HepG2 (cell line): ENCODE measurements around the gene CCDC83. TPM values are rescaled to one million over a fixed set of nuclear protein-coding genes. Genes with fewer than 3 reads are reported as not detected.
A peak's percentile ranks its signal among the peaks of the same experiment; 100 is the strongest.
"Not testable (repeated sequence)": the region's sequence is repeated elsewhere in the genome, so short reads cannot be mapped to it uniquely, and the experiment has no call there.

ENCODE experiments used
- ATAC-seq: fragments of 200-7000 bp; cut with Tn5 transposase; 3 replicates; pipeline ENCODE4 v1.9.1; 2020; ENCODE audit warnings: mild to moderate bottlenecking, moderate library complexity
- BruUV-seq: library from RNA; stranded (reverse); fragments of 400-500 nt; replicated peaks from 2 replicates; lab custom pipeline; 2021; lab: Mats Ljungman, UMichigan
- CTCF ChIA-PET: fragments of 300-600 bp; formaldehyde crosslinking; extraction: SDS; loops from one replicate; lab custom pipeline; 2021; ENCODE audit warnings: low total read pairs, inconsistent platforms, low intra/inter-chr PET ratio; lab: Yijun Ruan, JAX
- POLR2A ChIA-PET: fragments of 350-600 bp; sonication (Branson Sonifier 250); formaldehyde crosslinking; loops from one replicate; lab custom pipeline; 2020; ENCODE audit warnings: antibody characterized with exemption, inconsistent platforms; lab: Yijun Ruan, JAX
- DNase-seq: peaks from one replicate; pipeline ENCODE4 v3.0.0-alpha.2; 2015; ENCODE audit warnings: low spot score
- FAIRE-seq: peaks from 3 replicates; lab custom pipeline; 2011; peaks lifted over from hg19 to GRCh38; lab: Jason Lieb, UNC
- H2AFZ ChIP-seq: one replicate; pipeline ENCODE4 v1.6.1; 2011; ENCODE audit warnings: low read length, inconsistent platforms
- H3K27ac ChIP-seq: fragments of 300-600 bp; 3 replicates; pipeline ENCODE4 v1.8.0; 2011; ENCODE audit warnings: mixed run types, mild to moderate bottlenecking, mixed read lengths, low read length, inconsistent platforms; ENCODE audit not compliant: insufficient read depth; ENCODE audit errors: extremely low read length
- H3K27me3 ChIP-seq, 2 experiments: fragments of 200-600 bp in 1 of 2; 2 replicates in 1 of 2; 3 replicates in 1 of 2; pipeline versions ENCODE4 v1.6.0 to v1.8.0; 2011; ENCODE audit warnings: low read length in 2 of 2, mild to moderate bottlenecking in 2 of 2, moderate library complexity in 2 of 2, inconsistent platforms in 1 of 2; ENCODE audit not compliant: insufficient read depth in 2 of 2, control insufficient read depth in 1 of 2
- H3K36me3 ChIP-seq, 2 experiments: fragments of 200-600 bp in 1 of 2; replicated peaks in 1 of 2; 2 replicates in 1 of 2; 3 replicates in 1 of 2; pipeline versions ENCODE4 v1.5.1 to v1.8.0; 2011; ENCODE audit warnings: low read length in 2 of 2, inconsistent platforms in 1 of 2; ENCODE audit not compliant: insufficient read depth in 2 of 2, control insufficient read depth in 1 of 2
- H3K4me1 ChIP-seq: 2 replicates; pipeline ENCODE4 v1.5.1; 2012; ENCODE audit warnings: low read length, inconsistent platforms; ENCODE audit not compliant: insufficient read depth
- H3K4me2 ChIP-seq: 2 replicates; pipeline ENCODE4 v1.6.0; 2011; ENCODE audit warnings: low read depth, low read length, inconsistent platforms
- H3K4me3 ChIP-seq, 3 experiments: fragments of 200-600 bp in 1 of 3; sonication (generic), shearing (Covaris generic) in 1 of 3; replicated peaks in 1 of 3; 2 replicates each; pipeline ENCODE4 v1.5.1; 2011 to 2016; ENCODE audit warnings: low read length in 3 of 3, inconsistent platforms in 2 of 3, low read depth in 2 of 3, mild to moderate bottlenecking in 2 of 3, control low read depth in 1 of 3, mixed read lengths in 1 of 3; ENCODE audit not compliant: insufficient read depth in 1 of 3
- H3K79me2 ChIP-seq: one replicate; pipeline ENCODE4 v1.6.1; 2011; ENCODE audit warnings: low read length, inconsistent platforms; ENCODE audit not compliant: insufficient read depth
- H3K9ac ChIP-seq: 2 replicates; pipeline ENCODE4 v1.6.0; 2011; ENCODE audit warnings: mild to moderate bottlenecking, low read depth, low read length, inconsistent platforms; ENCODE audit not compliant: insufficient read depth
- H3K9me3 ChIP-seq: 2 replicates; pipeline ENCODE4 v1.5.1; 2012; ENCODE audit warnings: mild to moderate bottlenecking, low read length
- H4K20me1 ChIP-seq: 2 replicates; pipeline ENCODE4 v1.6.0; 2011; ENCODE audit warnings: inconsistent platforms, mild to moderate bottlenecking, low read length, moderate library complexity; ENCODE audit not compliant: insufficient read depth
- ASH2L ChIP-seq: fragments of 300-600, 200-600 bp; sonication (generic); IDR thresholded peaks from 2 replicates; pipeline ENCODE4 v1.7.0; 2017; ENCODE audit warnings: low read depth, mild to moderate bottlenecking, moderate library complexity, mixed read lengths, low read length; ENCODE audit not compliant: insufficient read length
- FOXJ3 ChIP-seq: sonication (generic); formaldehyde crosslinking; IDR thresholded peaks from 2 replicates; pipeline ENCODE4 v1.4.0; 2020; ENCODE audit warnings: missing genetic modification reagents, mild to moderate bottlenecking, borderline replicate concordance
- HNF1A ChIP-seq, 2 experiments: sonication (generic) in 1 of 2; formaldehyde crosslinking in 1 of 2; IDR thresholded peaks; 2 replicates each; pipeline versions ENCODE4 v1.4.0 to v1.6.1; 2016 to 2020; ENCODE audit warnings: borderline replicate concordance in 1 of 2, low read depth in 1 of 2, mild to moderate bottlenecking in 1 of 2, missing genetic modification reagents in 1 of 2
- PITX1 ChIP-seq: sonication (generic); formaldehyde crosslinking; IDR thresholded peaks from 2 replicates; pipeline ENCODE4 v1.5.1; 2020; ENCODE audit warnings: mild to moderate bottlenecking, missing genetic modification reagents
- RARA ChIP-seq: IDR thresholded peaks from 2 replicates; pipeline ENCODE4 v1.6.1; 2016; ENCODE audit warnings: missing genetic modification reagents, missing compliant biosample characterization
- TOPORS ChIP-seq: sonication (generic); formaldehyde crosslinking; IDR thresholded peaks from 2 replicates; pipeline ENCODE4 v1.8.0; 2023; ENCODE audit warnings: mild to moderate bottlenecking, missing genetic modification reagents
- ZBTB33 ChIP-seq: sonication (generic); formaldehyde crosslinking; IDR thresholded peaks from 2 replicates; pipeline ENCODE4 v1.4.0; 2020; ENCODE audit warnings: missing genetic modification reagents
- ZFP82 ChIP-seq: sonication (generic); formaldehyde crosslinking; IDR thresholded peaks from 2 replicates; pipeline ENCODE4 v1.5.1; 2020; ENCODE audit warnings: mild to moderate bottlenecking, missing genetic modification reagents, borderline replicate concordance
- ZNF816 ChIP-seq: sonication (generic); formaldehyde crosslinking; IDR thresholded peaks from 2 replicates; pipeline ENCODE4 v1.8.0; 2022; ENCODE audit warnings: missing genetic modification reagents, mild to moderate bottlenecking, borderline replicate concordance
- WGBS: methylation state at CpG from one replicate; pipeline ENCODE4 v1.1.6; 2017; ENCODE audit warnings: low lambda C conversion rate; 5-methylcytosine and 5-hydroxymethylcytosine counted together
- in situ Hi-C: cut with HindIII; loops from 2 replicates; pipeline ENCODE4 v1.10.0; 2017; ENCODE audit warnings: low pct_unique_long_range_greater_than_20kb; ENCODE audit not compliant: extremely low pct_ligation_motif_present
- intact Hi-C: fragments of 100-400 bp; cut with micrococcal nuclease; formaldehyde crosslinking; loops from one replicate; pipeline ENCODE4 v1.10.0; 2022; ENCODE audit not compliant: unreplicated experiment
- polyA plus RNA-seq, 8 experiments: library from polyadenylated mRNA; depleted of rRNA in 3 of 8; stranded (reverse) in 7 of 8; unstranded in 1 of 8; fragments of >200 nt; fragmentation: Illumina TruSeq in 4 of 8; extraction: Trizol in 4 of 8; gene quantifications; 2 replicates each; pipeline versions ENCODE4 v1.2.1 to v1.2.3, GENCODE V29; 2011 to 2016; ENCODE audit warnings: low read depth in 4 of 8, missing spikeins in 1 of 8, mixed read lengths in 1 of 8; ENCODE audit not compliant: insufficient read depth in 1 of 8
- total RNA-seq, 5 experiments: library from RNA; depleted of rRNA; stranded (reverse); fragments of >200 nt; fragmentation: Illumina TruSeq; extraction: Trizol; gene quantifications; 2 replicates each; pipeline ENCODE4 v1.2.3, GENCODE V29; 2016; ENCODE audit warnings: low read depth in 1 of 5

CCDC83 gene
- total and polyA plus RNA-seq, 2 of the 13 experiments (the other 11 are each of a cell fraction or from before 2014, with no cell fraction given): not detected

GRCh38 chr11:85926653-85927214 is 71.6 kb downstream of the CCDC83 start (continued):
- peak; percentile 37; the same call in 1 of the 2 replicates for TF ChIP-seq HNF1A (IDR thresholded peaks at IDR 0.05; ENCODE audit: low read depth)
- TF ChIP-seq HNF1A (CRISPR knock-in tag; IDR thresholded peaks at IDR 0.05; ENCODE audit: borderline replicate concordance): not testable (repeated sequence)
- peak; percentile 40; the same call in 1 of the 2 replicates for TF ChIP-seq FOXJ3 (CRISPR knock-in tag)
- 0 out of 2 replicates have a peak, but pooled peaks have one; percentile 19 for TF ChIP-seq ZNF816 (CRISPR knock-in tag)

- in situ Hi-C loops: loop anchor here (25.0 kb wide), 1 partner anchor 281 kb away; no protein-coding TSS in a partner anchor
- ChIA-PET CTCF (no interaction called here), POLR2A (interaction anchor here (0.6 to 1.5 kb wide), 6 partner anchors 8 to 138 kb away, joined by 3 to 6 read pairs (median 4); partner anchors contain the start of genes CCDC83 and PICALM)
- no peaks in the 10 kb centered on the region for H3K9me3 ChIP-seq
- WGBS: 5% methylated on average over 11 of the region's 11 CpGs
- DNase-seq (peak; percentile 94), FAIRE-seq (peak; percentile 80), ATAC-seq (peak; percentile 94)
- H2AFZ ChIP-seq: no peak overlapping the region
- H3K9ac ChIP-seq: peak overlapping the region; percentile 44
- no peaks in the 10 kb centered on the region for H3K79me2 ChIP-seq
- peak overlapping the region; percentile 68 for H3K4me2 ChIP-seq
- TSS peak; percentile 75 for BruUV-seq
- peak overlapping the region; percentile 81 for H3K27ac ChIP-seq
- H3K27me3 ChIP-seq: no peaks in the 10 kb centered on the region; a peak in 1 of 5 replicates
- no peaks in the 10 kb centered on the region for H4K20me1 ChIP-seq
- H3K4me3 ChIP-seq: peak overlapping the region in 1 of 3 experiments; percentile 17; a peak in 2 of 6 replicates
- H3K4me1 ChIP-seq: peaks cover 58% of the 10 kb centered on the region
- H3K36me3 ChIP-seq: no peaks in the 10 kb centered on the region
- intact Hi-C loops: loop anchor here (2.0 kb wide), 1 partner anchor 76 kb away; the partner anchor contains the start of gene CCDC83
- TF ChIP-seq RARA (CRISPR knock-in tag): peak; percentile 95
- peak; percentile 57 for TF ChIP-seq ASH2L
- peak; percentile 93 for TF ChIP-seq PITX1 (CRISPR knock-in tag)
- TF ChIP-seq ZBTB33 (CRISPR knock-in tag): no peak
- TF ChIP-seq TOPORS (CRISPR knock-in tag): no peak
- no peak for TF ChIP-seq ZFP82 (CRISPR knock-in tag)
Measured at GRCh38 chr11:85930879-85931366, 75.7 kb downstream of the CCDC83 start.
